ENCODE results near the gene STAT4. TPM values are rescaled to one million over a fixed set of nuclear protein-coding genes. Genes with fewer than 3 reads are reported as not detected.
A peak's percentile ranks its signal among the peaks of the same experiment; 100 is the strongest.

STAT4 gene
- total and polyA plus RNA-seq, 9 donors = 0.59 to 2.2 (median 1.2) TPM

GRCh38 chr2:191165176-191165643, 14.4 kb upstream of the STAT4 start:
- H3K27me3 ChIP-seq (ENCODE audit: control insufficient read depth, insufficient read depth, low read length) = no peaks in the 10 kb centered on the region
- WGBS (ENCODE audit: insufficient coverage) = 7% methylated on average over 2 of the region's 5 CpGs
- DNase-seq = peak; percentile 75
- no peaks in the 10 kb centered on the region for H3K9me3 ChIP-seq (replicated peaks; ENCODE audit: control insufficient read depth, low read depth, low read length)
- no peak overlapping the region for H3K4me3 ChIP-seq (ENCODE audit: low read length)
- H3K27ac ChIP-seq (ENCODE audit: low read length) = no peak overlapping the region
- peaks cover 4% of the 10 kb centered on the region for H3K4me1 ChIP-seq (ENCODE audit: control insufficient read depth, insufficient read depth, low read length)
- H3K36me3 ChIP-seq (ENCODE audit: control insufficient read depth, insufficient read depth, low read length) = no peaks in the 10 kb centered on the region

- Histone ChIP-seq H3K4me1 (ENCODE audit: control insufficient read depth, insufficient read depth, low read length) (no peaks in the 10 kb centered on the region), H3K4me3 (ENCODE audit: low read length) (no peak overlapping the region), H3K27ac (ENCODE audit: low read length) (no peak overlapping the region), H3K27me3 (ENCODE audit: control insufficient read depth, insufficient read depth, low read length) (no peaks in the 10 kb centered on the region), H3K36me3 (ENCODE audit: control insufficient read depth, insufficient read depth, low read length) (no peaks in the 10 kb centered on the region), H3K9me3 (replicated peaks; ENCODE audit: control insufficient read depth, low read depth, low read length) (no peaks in the 10 kb centered on the region)
- no peak for DNase-seq
- WGBS (ENCODE audit: insufficient coverage) = 100% methylated on average over 1 of the region's 1 CpG
These were observed 8.0 kb upstream of the STAT4 start for GRCh38 chr2:191158747-191159146.

- H3K4me1 ChIP-seq (ENCODE audit: control insufficient read depth, insufficient read depth, low read length) = no peaks in the 10 kb centered on the region
- no peak overlapping the region for H3K4me3 ChIP-seq (ENCODE audit: low read length)
- 78% methylated on average over 1 of the region's 2 CpGs for WGBS (ENCODE audit: insufficient coverage)
- H3K36me3 ChIP-seq (ENCODE audit: control insufficient read depth, insufficient read depth, low read length) = no peaks in the 10 kb centered on the region
- H3K27me3 ChIP-seq (ENCODE audit: control insufficient read depth, insufficient read depth, low read length) = no peaks in the 10 kb centered on the region
- no peak for DNase-seq
- no peaks in the 10 kb centered on the region for H3K9me3 ChIP-seq (replicated peaks; ENCODE audit: control insufficient read depth, low read depth, low read length)
- no peak overlapping the region for H3K27ac ChIP-seq (ENCODE audit: low read length)
These were observed 7.4 kb upstream of the STAT4 start for GRCh38 chr2:191158193-191158592.

- H3K36me3 ChIP-seq (ENCODE audit: control insufficient read depth, insufficient read depth, low read length) = no peaks in the 10 kb centered on the region
- DNase-seq = no peak
- WGBS (ENCODE audit: insufficient coverage) = no CpG with 5 or more reads among the region's 1 CpG
These were observed 4.8 kb upstream of the STAT4 start for GRCh38 chr2:191155608-191156071.

GRCh38 chr2:191153716-191154115, 2.9 kb upstream of the STAT4 start:
- Histone ChIP-seq H3K4me3 (ENCODE audit: low read length) (no peak overlapping the region), H3K9me3 (replicated peaks; ENCODE audit: control insufficient read depth, low read depth, low read length) (no peaks in the 10 kb centered on the region), H3K4me1 (ENCODE audit: control insufficient read depth, insufficient read depth, low read length) (peaks cover 11% of the 10 kb centered on the region), H3K36me3 (ENCODE audit: control insufficient read depth, insufficient read depth, low read length) (no peaks in the 10 kb centered on the region), H3K27ac (ENCODE audit: low read length) (no peak overlapping the region), H3K27me3 (ENCODE audit: control insufficient read depth, insufficient read depth, low read length) (peaks cover 10% of the 10 kb centered on the region)
- no CpG with 5 or more reads among the region's 2 CpGs for WGBS (ENCODE audit: insufficient coverage)
- no peak for DNase-seq

More at GRCh38 chr2:191155608-191156071, 4.8 kb upstream of the STAT4 start:
- H3K27ac ChIP-seq (ENCODE audit: low read length) = no peak overlapping the region
- peaks cover 5% of the 10 kb centered on the region for H3K4me1 ChIP-seq (ENCODE audit: control insufficient read depth, insufficient read depth, low read length)
- no peaks in the 10 kb centered on the region for H3K9me3 ChIP-seq (replicated peaks; ENCODE audit: control insufficient read depth, low read depth, low read length)
- H3K4me3 ChIP-seq (ENCODE audit: low read length) = no peak overlapping the region
- H3K27me3 ChIP-seq (ENCODE audit: control insufficient read depth, insufficient read depth, low read length) = peaks cover 5% of the 10 kb centered on the region

- DNase-seq = no peak
- WGBS (ENCODE audit: insufficient coverage) = 45% methylated on average over 2 of the region's 5 CpGs
- Histone ChIP-seq H3K36me3 (ENCODE audit: control insufficient read depth, insufficient read depth, low read length) (no peaks in the 10 kb centered on the region), H3K9me3 (replicated peaks; ENCODE audit: control insufficient read depth, low read depth, low read length) (no peaks in the 10 kb centered on the region), H3K27me3 (ENCODE audit: control insufficient read depth, insufficient read depth, low read length) (peaks cover 10% of the 10 kb centered on the region), H3K4me3 (ENCODE audit: low read length) (no peak overlapping the region), H3K4me1 (ENCODE audit: control insufficient read depth, insufficient read depth, low read length) (peaks cover 11% of the 10 kb centered on the region), H3K27ac (ENCODE audit: low read length) (no peak overlapping the region)
These were observed 1.9 kb upstream of the STAT4 start for GRCh38 chr2:191152482-191153240.

- Histone ChIP-seq H3K27me3 (ENCODE audit: control insufficient read depth, insufficient read depth, low read length) (peaks cover 10% of the 10 kb centered on the region), H3K27ac (ENCODE audit: low read length) (no peak overlapping the region)
- no peak for DNase-seq
These were observed 537 bp upstream of the STAT4 start for GRCh38 chr2:191151331-191151730.

GRCh38 chr2:191150230-191150599, 579 bp downstream of the STAT4 start:
- H3K27me3 ChIP-seq (ENCODE audit: control insufficient read depth, insufficient read depth, low read length) = peaks cover 10% of the 10 kb centered on the region
- H3K9me3 ChIP-seq (replicated peaks; ENCODE audit: control insufficient read depth, low read depth, low read length) = no peaks in the 10 kb centered on the region
- no peak overlapping the region for H3K27ac ChIP-seq (ENCODE audit: low read length)
- no peak for DNase-seq
- WGBS (ENCODE audit: insufficient coverage) = 17% methylated on average over 6 of the region's 10 CpGs
- H3K36me3 ChIP-seq (ENCODE audit: control insufficient read depth, insufficient read depth, low read length) = no peaks in the 10 kb centered on the region
- peak overlapping the region; percentile 48 for H3K4me3 ChIP-seq (ENCODE audit: low read length)
- peaks cover 11% of the 10 kb centered on the region for H3K4me1 ChIP-seq (ENCODE audit: control insufficient read depth, insufficient read depth, low read length)

More at GRCh38 chr2:191151331-191151730, 537 bp upstream of the STAT4 start:
- H3K4me1 ChIP-seq (ENCODE audit: control insufficient read depth, insufficient read depth, low read length) = peaks cover 11% of the 10 kb centered on the region
- H3K4me3 ChIP-seq (ENCODE audit: low read length) = no peak overlapping the region
- 100% methylated on average over 6 of the region's 6 CpGs for WGBS (ENCODE audit: insufficient coverage)
- H3K9me3 ChIP-seq (replicated peaks; ENCODE audit: control insufficient read depth, low read depth, low read length) = no peaks in the 10 kb centered on the region
- H3K36me3 ChIP-seq (ENCODE audit: control insufficient read depth, insufficient read depth, low read length) = no peaks in the 10 kb centered on the region

- H3K36me3 ChIP-seq (ENCODE audit: control insufficient read depth, insufficient read depth, low read length) = no peaks in the 10 kb centered on the region
- WGBS (ENCODE audit: insufficient coverage) = 80% methylated on average over 1 of the region's 4 CpGs
- no peak overlapping the region for H3K27ac ChIP-seq (ENCODE audit: low read length)
- H3K9me3 ChIP-seq (replicated peaks; ENCODE audit: control insufficient read depth, low read depth, low read length) = no peaks in the 10 kb centered on the region
- no peak for DNase-seq
- H3K4me1 ChIP-seq (ENCODE audit: control insufficient read depth, insufficient read depth, low read length) = peaks cover 11% of the 10 kb centered on the region
- H3K4me3 ChIP-seq (ENCODE audit: low read length) = no peak overlapping the region
- H3K27me3 ChIP-seq (ENCODE audit: control insufficient read depth, insufficient read depth, low read length) = peaks cover 10% of the 10 kb centered on the region
These were observed 1.4 kb downstream of the STAT4 start for GRCh38 chr2:191149391-191149790.

- H3K27me3 ChIP-seq (ENCODE audit: control insufficient read depth, insufficient read depth, low read length) = peaks cover 10% of the 10 kb centered on the region
- no peak for DNase-seq
- no peaks in the 10 kb centered on the region for H3K36me3 ChIP-seq (ENCODE audit: control insufficient read depth, insufficient read depth, low read length)
- H3K9me3 ChIP-seq (replicated peaks; ENCODE audit: control insufficient read depth, low read depth, low read length) = no peaks in the 10 kb centered on the region
- H3K27ac ChIP-seq (ENCODE audit: low read length) = no peak overlapping the region
- no peak overlapping the region for H3K4me3 ChIP-seq (ENCODE audit: low read length)
- peaks cover 11% of the 10 kb centered on the region for H3K4me1 ChIP-seq (ENCODE audit: control insufficient read depth, insufficient read depth, low read length)
- WGBS (ENCODE audit: insufficient coverage) = 51% methylated on average over 2 of the region's 2 CpGs
These were observed 2.0 kb downstream of the STAT4 start for GRCh38 chr2:191148791-191149190.
